HG02943 (cell line): ENCODE measurements around the gene CHN2.
"Not testable (repeated sequence)": the region's sequence is repeated elsewhere in the genome, so short reads cannot be mapped to it uniquely, and the experiment has no call there.

ENCODE experiments used
- ATAC-seq: cut with Tn5 transposase; IDR thresholded peaks from one replicate; pipeline ENCODE4 v1.9.1; 2021; ENCODE audit warnings: mild to moderate bottlenecking, low read depth, moderate library complexity; ENCODE audit not compliant: unreplicated experiment

Gene CHN2

DNA sequence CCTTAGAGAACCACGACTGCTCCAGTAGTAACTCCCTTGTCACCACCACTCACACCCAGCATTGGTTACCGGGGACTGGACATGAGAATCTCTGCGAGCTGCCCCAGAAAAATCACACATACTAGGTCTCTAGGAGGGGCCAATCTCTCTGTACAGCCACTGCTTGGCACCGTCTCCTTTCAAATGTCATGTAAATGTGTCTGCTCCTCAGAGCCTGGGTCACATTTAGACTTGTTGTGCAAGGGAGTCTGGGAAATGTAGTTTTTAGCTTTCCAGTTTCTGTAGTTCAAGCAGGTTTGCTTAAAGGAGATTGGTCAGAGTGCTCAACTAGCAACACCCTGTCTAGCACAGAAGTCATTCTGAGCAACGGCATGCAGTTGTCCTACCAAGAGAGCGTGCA is 60.0 kb downstream of the CHN2 start:
- no peak for ATAC-seq

- no peak for ATAC-seq
Measured at GRCh38 chr7:29255199-29255878, 60.8 kb downstream of the CHN2 start.

DNA sequence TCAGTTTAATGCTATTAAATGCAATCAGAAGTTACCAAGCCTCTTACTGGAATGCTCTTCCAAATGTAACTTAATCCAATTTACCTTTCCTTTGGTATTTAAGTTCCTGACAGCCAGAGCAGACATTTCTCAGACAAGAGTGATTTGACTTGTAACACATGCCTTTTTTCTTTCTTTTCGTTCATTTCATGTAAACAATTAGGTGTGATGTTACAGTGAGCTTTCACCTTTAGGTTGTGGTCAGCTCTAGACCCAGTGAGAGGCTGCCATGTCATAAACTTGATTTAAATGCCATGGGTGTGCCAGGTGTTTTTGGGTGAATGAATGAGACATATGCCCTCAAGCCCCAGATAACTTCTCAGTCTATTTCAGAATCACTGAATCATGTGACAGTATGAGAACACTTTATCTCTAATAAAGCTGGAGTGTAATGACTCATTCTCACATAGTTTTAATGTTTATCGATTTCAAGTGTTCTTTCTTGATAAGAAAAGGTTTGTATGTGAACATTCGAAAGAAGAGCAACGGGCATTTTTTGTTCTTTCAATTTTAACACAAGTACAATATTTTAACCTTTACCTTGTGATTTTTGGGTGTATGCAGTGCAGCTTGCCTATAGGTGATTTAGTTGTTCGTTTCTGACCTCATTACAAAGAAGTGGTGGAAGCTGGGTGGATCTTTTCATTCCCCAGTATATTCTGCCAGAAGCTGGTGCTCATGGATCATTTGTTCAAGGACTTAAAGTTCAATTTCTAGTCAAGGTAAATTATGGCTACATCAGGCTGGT is 61.5 kb downstream of the CHN2 start:
- ATAC-seq = no peak

GRCh38 chr7:29256693-29257002 is 62.1 kb downstream of the CHN2 start:
- ATAC-seq = no peak

- ATAC-seq = no peak
Measured at GRCh38 chr7:29258951-29259350, 64.4 kb downstream of the CHN2 start.

DNA sequence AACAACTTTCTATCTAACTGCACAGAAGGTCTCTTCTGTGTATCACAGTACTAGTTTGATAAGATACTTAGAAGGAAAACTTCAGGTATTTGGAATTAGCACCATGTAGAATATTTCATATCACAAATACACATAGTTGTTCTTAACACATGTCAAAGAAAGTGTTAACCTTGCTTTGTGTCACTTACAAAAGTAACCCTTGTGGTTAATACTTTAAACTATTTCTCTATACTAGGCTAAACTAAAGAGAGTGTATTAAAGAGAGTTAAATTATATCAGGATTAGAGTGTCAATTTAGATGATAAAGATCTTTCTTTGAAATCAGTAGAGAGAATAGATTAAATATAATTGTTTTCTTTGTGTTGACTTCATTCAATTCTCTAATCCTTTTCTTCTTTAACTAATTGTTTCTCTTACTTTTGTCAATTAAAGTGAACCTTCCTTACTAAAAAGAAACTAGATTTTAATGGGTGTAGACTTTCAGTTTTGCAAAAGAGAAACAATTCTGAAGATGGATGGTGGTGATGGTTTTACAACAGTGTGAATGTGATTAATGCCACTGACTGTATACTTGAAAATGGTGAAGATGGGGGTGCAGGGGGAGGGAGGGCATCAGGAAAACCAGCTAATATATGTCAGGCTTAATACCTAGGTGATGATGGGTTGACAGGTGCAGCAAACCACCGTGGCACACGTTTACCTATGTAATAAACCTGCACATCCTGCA is 67.8 kb downstream of the CHN2 start:
- no peak for ATAC-seq

GRCh38 chr7:29263601-29264207 is 69.1 kb downstream of the CHN2 start:
- not testable (repeated sequence) for ATAC-seq

DNA sequence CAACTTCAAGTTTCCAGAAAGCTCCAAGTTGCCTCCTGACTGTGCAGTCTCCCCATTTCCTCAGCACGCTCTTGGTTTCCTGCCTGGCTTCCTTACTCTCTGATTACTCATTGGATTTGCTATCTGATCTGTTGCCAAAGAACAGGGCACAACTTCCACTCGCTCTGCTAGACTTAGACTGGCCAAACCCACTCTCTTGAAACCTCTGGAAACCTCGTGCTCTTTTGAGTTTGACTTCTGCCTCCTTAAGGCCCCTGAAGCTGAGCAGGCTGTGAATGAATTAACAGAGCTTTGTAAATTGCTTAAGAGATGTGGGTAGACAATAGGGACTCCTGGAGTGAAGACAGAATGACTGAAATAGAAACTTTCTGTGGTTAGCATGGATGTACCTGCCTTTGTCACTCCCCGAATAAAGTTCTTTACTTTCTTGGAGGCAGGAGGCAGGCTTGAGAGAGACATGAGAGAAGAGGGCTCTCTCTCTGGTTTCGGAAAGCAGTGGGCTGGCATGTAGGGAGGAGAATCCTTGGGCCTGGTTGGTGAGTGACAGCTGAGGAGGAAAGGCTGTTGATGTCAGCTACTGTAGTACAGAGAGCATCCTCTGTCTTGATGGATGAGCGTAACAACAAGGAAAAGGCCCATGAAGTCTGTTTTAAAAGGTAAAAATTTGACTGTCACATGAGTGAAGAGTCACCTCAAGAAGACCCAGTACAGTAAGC is 70.8 kb downstream of the CHN2 start:
- ATAC-seq = no peak

GRCh38 chr7:29269935-29270334 is 75.4 kb downstream of the CHN2 start:
- no peak for ATAC-seq

- no peak for ATAC-seq
Measured at GRCh38 chr7:29270594-29271318, 76.2 kb downstream of the CHN2 start.

GRCh38 chr7:29271319-29271658 is 76.7 kb downstream of the CHN2 start:
- no peak for ATAC-seq

GRCh38 chr7:29272057-29272456 is 77.5 kb downstream of the CHN2 start:
- no peak for ATAC-seq

DNA sequence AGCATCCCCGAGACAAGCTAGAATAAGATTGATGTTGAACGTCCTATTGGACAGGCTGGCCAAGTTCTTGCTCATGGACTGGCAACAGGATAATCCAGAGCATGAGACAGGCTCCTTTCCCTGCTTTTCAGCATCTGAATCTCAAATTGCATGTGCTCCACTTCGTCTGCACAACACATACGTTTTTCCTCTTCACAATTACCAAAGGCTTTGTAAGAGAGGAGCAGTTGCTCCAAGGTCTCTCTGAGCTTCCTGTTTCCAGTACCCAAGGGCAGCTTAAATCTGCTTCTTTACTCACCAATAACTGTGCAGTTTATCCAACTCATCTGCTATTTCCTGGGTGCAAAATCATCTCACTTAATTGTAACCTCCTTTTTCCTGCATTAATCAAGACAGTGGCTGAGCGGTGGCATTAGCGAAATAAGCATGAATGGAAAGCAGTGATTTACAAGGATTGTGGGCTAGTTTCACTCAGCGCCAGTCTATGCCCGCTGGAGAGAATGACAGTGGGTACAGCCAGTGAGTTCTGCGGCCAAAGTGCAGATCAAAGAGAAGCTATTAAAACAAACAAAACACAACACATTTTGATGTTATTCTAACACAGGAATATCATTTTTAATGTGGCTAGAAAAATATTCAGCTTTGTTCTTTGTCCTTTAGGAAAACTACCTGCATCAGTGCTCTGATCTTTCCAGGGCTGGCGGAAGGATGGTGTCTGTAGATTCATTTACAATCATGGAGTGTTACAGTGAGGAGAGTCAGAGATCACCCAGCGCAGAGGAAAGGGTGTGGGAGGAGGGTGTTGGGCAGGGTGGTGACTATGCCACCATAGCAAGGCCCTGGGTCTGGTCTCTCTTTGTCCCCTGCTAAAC is 79.8 kb downstream of the CHN2 start:
- no peak for ATAC-seq

GRCh38 chr7:29275018-29275318 is 80.4 kb downstream of the CHN2 start:
- no peak for ATAC-seq

DNA sequence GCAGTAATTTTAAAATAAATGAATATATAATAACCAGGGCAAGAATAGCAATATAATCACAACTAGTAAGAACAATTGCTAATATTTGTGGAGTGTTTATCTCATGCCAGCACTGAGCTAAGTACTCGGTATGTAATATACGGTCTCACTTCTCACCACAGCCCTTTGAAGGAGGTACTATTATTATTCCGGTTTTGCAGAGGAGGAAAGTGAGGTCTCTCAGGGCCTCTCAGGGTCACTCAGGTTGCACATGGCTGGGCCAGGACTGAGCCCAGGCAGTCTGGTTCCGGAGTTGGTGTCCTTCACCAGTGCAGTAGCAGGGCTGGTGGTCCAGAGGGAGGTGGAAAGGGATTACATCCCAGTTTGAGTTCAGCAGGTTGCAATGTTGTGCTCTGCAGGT is 80.9 kb downstream of the CHN2 start:
- ATAC-seq = no peak

- ATAC-seq = no peak
Measured at GRCh38 chr7:29276199-29276598, 81.6 kb downstream of the CHN2 start.

GRCh38 chr7:29276806-29277205 is 82.2 kb downstream of the CHN2 start:
- ATAC-seq = no peak

GRCh38 chr7:29277436-29278215 is 83.1 kb downstream of the CHN2 start:
- no peak for ATAC-seq
